B cell (primary cell): Measurements from ENCODE around the gene PSMB8. TPM values are rescaled to one million over a fixed set of nuclear protein-coding genes. Genes with fewer than 3 reads are reported as not detected.
A peak's percentile ranks its signal among the peaks of the same experiment; 100 is the strongest.

Experiments
- ATAC-seq: fragments of 200-7000 bp; cut with Tn5 transposase; one replicate; pipeline ENCODE4 v1.10.0; 2021; ENCODE audit warnings: low read depth, mild to moderate bottlenecking, moderate number of reproducible peaks, moderate library complexity
- CTCF ChIA-PET: fragments of 350-600 bp; sonication (Branson Sonifier 250); formaldehyde crosslinking; loops from one replicate; lab custom pipeline; 2021; ENCODE audit warnings: antibody characterized with exemption, inconsistent platforms; lab: Charles Lee
- POLR2A ChIA-PET: fragments of 350-600 bp; sonication (Branson Sonifier 250); formaldehyde crosslinking; loops from one replicate; lab custom pipeline; 2021; ENCODE audit warnings: antibody characterized with exemption; lab: Charles Lee
- DNase-seq: peaks from one replicate; pipeline ENCODE4 v3.0.0; 2013
- H2AFZ ChIP-seq: 2 replicates; pipeline ENCODE4 v1.6.1; 2012; ENCODE audit warnings: mild to moderate bottlenecking, low read depth, low read length; ENCODE audit not compliant: insufficient read depth, poor library complexity, severe bottlenecking
- H3K27ac ChIP-seq, 2 donors: 1 replicate in 1 of 2; 2 replicates in 1 of 2; pipeline ENCODE4 v1.5.1; 2012 to 2013; ENCODE audit warnings: low read length in 2 of 2, mild to moderate bottlenecking in 2 of 2, moderate library complexity in 1 of 2
- H3K27me3 ChIP-seq, 4 experiments: fragments of 200-600 bp in 1 of 4; sonication (generic) in 1 of 4; replicated peaks in 1 of 4; 1 replicate in 2 of 4; 2 replicates in 2 of 4; pipeline versions ENCODE4 v1.6.1 to v1.7.0; 2013 to 2016; ENCODE audit warnings: low read length in 3 of 4, mild to moderate bottlenecking in 2 of 4, mixed read lengths in 1 of 4, moderate library complexity in 1 of 4; ENCODE audit not compliant: insufficient read depth in 4 of 4, control insufficient read depth in 3 of 4; ENCODE audit errors: control extremely low read depth in 1 of 4
- H3K36me3 ChIP-seq, 2 experiments: replicated peaks in 1 of 2; 1 replicate in 1 of 2; 2 replicates in 1 of 2; pipeline versions ENCODE4 v1.6.1 to v1.7.1; 2013; ENCODE audit warnings: low read length in 1 of 2; ENCODE audit not compliant: insufficient read depth in 2 of 2, control insufficient read depth in 1 of 2; ENCODE audit errors: control extremely low read depth in 1 of 2, extremely low read depth in 1 of 2
- H3K4me1 ChIP-seq, 2 donors: fragments of 200-600 bp in 1 of 2; sonication (generic) in 1 of 2; 1 replicate in 1 of 2; 2 replicates in 1 of 2; pipeline versions ENCODE4 v1.5.1 to v1.6.1; 2013 to 2017; ENCODE audit warnings: low read length in 2 of 2; ENCODE audit not compliant: control insufficient read depth in 2 of 2, insufficient read depth in 2 of 2
- H3K4me2 ChIP-seq: replicated peaks from 2 replicates; pipeline ENCODE3; 2012; ENCODE audit warnings: mild to moderate bottlenecking, low read depth, low read length; ENCODE audit not compliant: poor library complexity, severe bottlenecking
- H3K4me3 ChIP-seq, 5 experiments: fragments of 200-600 bp in 1 of 5; sonication (generic) in 1 of 5; 1 replicate in 3 of 5; 2 replicates in 2 of 5; pipeline versions ENCODE4 v1.5.1 to v1.7.0; 2011 to 2016; ENCODE audit warnings: low read length in 4 of 5, mild to moderate bottlenecking in 4 of 5, low read depth in 2 of 5, control low read depth in 1 of 5, moderate library complexity in 1 of 5; ENCODE audit not compliant: insufficient read depth in 1 of 5; ENCODE audit errors: control extremely low read depth in 1 of 5, extremely low read depth in 1 of 5
- H3K79me2 ChIP-seq: fragments of 200-600 bp; sonication (generic); one replicate; pipeline ENCODE4 v1.6.0; 2016; ENCODE audit warnings: low read length; ENCODE audit not compliant: control insufficient read depth, insufficient read depth
- H3K9ac ChIP-seq: fragments of 200-600 bp; sonication (generic); 2 replicates; pipeline ENCODE4 v1.6.1; 2017; ENCODE audit warnings: mild to moderate bottlenecking, low read length, moderate library complexity
- H3K9me3 ChIP-seq, 3 donors: one replicate each; pipeline versions ENCODE4 v1.6.1 to v1.7.1; 2013; ENCODE audit warnings: low read length in 2 of 3; ENCODE audit not compliant: control insufficient read depth in 2 of 3, insufficient read depth in 1 of 3; ENCODE audit errors: control extremely low read depth in 1 of 3
- H4K20me1 ChIP-seq: 2 replicates; pipeline ENCODE4 v1.6.0; 2012; ENCODE audit warnings: mild to moderate bottlenecking, low read length; ENCODE audit not compliant: insufficient read depth, control insufficient read depth, poor library complexity, severe bottlenecking
- H3K27ac Mint-ChIP-seq: one replicate; pipeline ENCODE4 v1.8.0; 2021; ENCODE audit warnings: mixed read lengths
- H3K27me3 Mint-ChIP-seq: one replicate; pipeline ENCODE4 v1.8.0; 2021; ENCODE audit warnings: mixed read lengths
- H3K4me1 Mint-ChIP-seq: one replicate; pipeline ENCODE4 v1.8.0; 2021; ENCODE audit warnings: mixed read lengths
- H3K4me3 Mint-ChIP-seq: one replicate; pipeline ENCODE4 v1.8.0; 2021; ENCODE audit warnings: mixed read lengths
- H3K9me3 Mint-ChIP-seq: one replicate; pipeline ENCODE4 v1.8.0; 2022; ENCODE audit warnings: mixed read lengths; ENCODE audit not compliant: insufficient read depth
- EZH2 ChIP-seq: IDR thresholded peaks from 2 replicates; pipeline ENCODE4 v1.6.1; 2012; ENCODE audit warnings: borderline replicate concordance, low read depth, mild to moderate bottlenecking, moderate library complexity, low read length; ENCODE audit not compliant: insufficient read depth, poor library complexity, severe bottlenecking
- WGBS: methylation state at CpG from one replicate; pipeline ENCODE4 v1.1.5; 2013; ENCODE audit warnings: missing lambda C conversion rate; ENCODE audit not compliant: insufficient coverage; 5-methylcytosine and 5-hydroxymethylcytosine counted together
- intact Hi-C: fragments of 100-400 bp; cut with micrococcal nuclease; formaldehyde crosslinking; loops from one replicate; pipeline ENCODE4 v1.10.0; 2022
- polyA plus RNA-seq: library from polyadenylated mRNA; depleted of rRNA; stranded (reverse); fragments of >200 nt; gene quantifications from 2 replicates; pipeline ENCODE4 v1.2.3, GENCODE V29; 2012
- total RNA-seq, 2 donors: library from RNA; stranded (reverse); fragments of 120-200 nt in 1 of 2; gene quantifications; 1 replicate in 1 of 2; 2 replicates in 1 of 2; pipeline versions ENCODE4 v1.2.3 to v1.2.4, GENCODE V29; 2013 to 2022
- TF ChIP-seq, protein P1 (sequence below): fragments of 200-600 bp; IDR thresholded peaks from one replicate; pipeline ENCODE4 v1.8.0; 2022; ENCODE audit warnings: antibody characterized with exemption, mild to moderate bottlenecking

The PSMB8 gene
- total and polyA plus RNA-seq, 2 donors (not counting 1 experiment from before 2014, with no cell fraction given): 129 to 256 TPM

- peak within 1 kb of the TSS; percentile 99 for H3K4me3 Mint-ChIP-seq
- no peaks in the 10 kb centered on the region for H3K27me3 Mint-ChIP-seq
- no peaks in the 10 kb centered on the region for H3K9me3 Mint-ChIP-seq
- Histone ChIP-seq H3K36me3 (peaks cover 21 to 63% of the 10 kb centered on the region in 2 experiments), H4K20me1 (peaks cover 16% of the 10 kb centered on the region), H3K9me3 (no peaks in the 10 kb centered on the region), H3K27ac (peak within 1 kb of the TSS; percentile 98 to 99), H3K9ac (peak within 1 kb of the TSS; percentile 99), H3K4me2 (peak within 1 kb of the TSS; percentile 82), H3K79me2 (peaks cover 100% of the 10 kb centered on the region), H3K27me3 (no peaks in the 10 kb centered on the region), H3K4me3 (peak within 1 kb of the TSS; percentile 91 to 98 (median 94)), H2AFZ (peak within 1 kb of the TSS; percentile 86), H3K4me1 (peaks cover 60 to 63% of the 10 kb centered on the region in 2 donors)
- WGBS: under 1% methylated on average over 68 of the region's 68 CpGs
- ChIA-PET POLR2A (interaction anchor here (0.6 to 6.4 kb wide), 21 partner anchors 11 to 1285 kb away, joined by 3 to 282 read pairs (median 4); partner anchors contain the start of genes BRD2, HLA-DMA, HLA-DOB and HLA-DPB1), CTCF (interaction anchor here (0.6 to 8.1 kb wide), 27 partner anchors 10 to 443 kb away, joined by 3 to 359 read pairs (median 5); partner anchors contain the start of genes HLA-DMA, HLA-DOB, HLA-DPA1 and PSMB8)
- peaks cover 75% of the 10 kb centered on the region for H3K4me1 Mint-ChIP-seq
- ATAC-seq (peak; percentile 82), DNase-seq (peak; percentile 98)
- H3K27ac Mint-ChIP-seq: peak within 1 kb of the TSS; percentile 100
- intact Hi-C loops: loop anchor here (1.0 kb wide), 4 partner anchors 9 to 36 kb away; partner anchors contain the start of genes HLA-DOB, PSMB8 and TAP2
- TF ChIP-seq EZH2: no peak
- TF ChIP-seq, protein P1, sequence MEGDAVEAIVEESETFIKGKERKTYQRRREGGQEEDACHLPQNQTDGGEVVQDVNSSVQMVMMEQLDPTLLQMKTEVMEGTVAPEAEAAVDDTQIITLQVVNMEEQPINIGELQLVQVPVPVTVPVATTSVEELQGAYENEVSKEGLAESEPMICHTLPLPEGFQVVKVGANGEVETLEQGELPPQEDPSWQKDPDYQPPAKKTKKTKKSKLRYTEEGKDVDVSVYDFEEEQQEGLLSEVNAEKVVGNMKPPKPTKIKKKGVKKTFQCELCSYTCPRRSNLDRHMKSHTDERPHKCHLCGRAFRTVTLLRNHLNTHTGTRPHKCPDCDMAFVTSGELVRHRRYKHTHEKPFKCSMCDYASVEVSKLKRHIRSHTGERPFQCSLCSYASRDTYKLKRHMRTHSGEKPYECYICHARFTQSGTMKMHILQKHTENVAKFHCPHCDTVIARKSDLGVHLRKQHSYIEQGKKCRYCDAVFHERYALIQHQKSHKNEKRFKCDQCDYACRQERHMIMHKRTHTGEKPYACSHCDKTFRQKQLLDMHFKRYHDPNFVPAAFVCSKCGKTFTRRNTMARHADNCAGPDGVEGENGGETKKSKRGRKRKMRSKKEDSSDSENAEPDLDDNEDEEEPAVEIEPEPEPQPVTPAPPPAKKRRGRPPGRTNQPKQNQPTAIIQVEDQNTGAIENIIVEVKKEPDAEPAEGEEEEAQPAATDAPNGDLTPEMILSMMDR: peak; percentile 81
These were observed 9.9 kb upstream of the PSMB8 start, which contains the start of the genes PSMB9 and TAP1 for GRCh38 chr6:32853541-32854375. Gene PSMB9, plus strand, starts transcription at chr6:32854192. Its CDS starts 38 bp downstream, at chr6:32854230. Gene TAP1, minus strand, starts transcription at chr6:32853704. Its CDS starts 68 bp downstream, at chr6:32853636.
